GM18868 (cell line): ENCODE results near the gene KPNA1.
"Not testable (repeated sequence)": the region's sequence is repeated elsewhere in the genome, so short reads cannot be mapped to it uniquely, and the experiment has no call there.

Source experiments
- ATAC-seq: cut with Tn5 transposase; IDR thresholded peaks from one replicate; pipeline ENCODE4 v1.9.1; 2021; ENCODE audit warnings: mild to moderate bottlenecking, moderate library complexity; ENCODE audit not compliant: unreplicated experiment

KPNA1 gene

GRCh38 chr3:122523317-122523716, 8.6 kb upstream of the KPNA1 start:
- no peak for ATAC-seq

- ATAC-seq, result no peak
Measured at GRCh38 chr3:122520861-122521260, 6.1 kb upstream of the KPNA1 start.

DNA sequence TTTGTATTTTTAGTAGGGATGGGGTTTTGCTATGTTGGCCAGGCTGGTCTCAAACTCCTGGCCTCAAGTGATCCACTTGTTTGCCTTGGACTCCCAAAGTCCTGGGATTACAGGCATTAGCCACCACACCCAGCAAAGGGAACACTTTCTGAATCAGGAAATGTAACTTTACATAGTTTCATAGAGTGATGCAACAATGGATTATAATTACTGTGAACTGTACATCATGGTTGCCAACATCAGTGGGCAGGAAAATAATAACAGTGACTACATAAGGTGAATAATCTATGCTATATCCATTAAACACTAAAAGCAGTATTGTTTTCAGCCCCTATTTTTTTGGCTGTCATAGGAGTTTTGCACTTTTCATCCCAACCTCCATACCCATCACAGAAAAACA, 5.0 kb upstream of the KPNA1 start:
- no peak for ATAC-seq

- ATAC-seq, result no peak
Measured at GRCh38 chr3:122516846-122517360, 2.2 kb upstream of the KPNA1 start.

GRCh38 chr3:122515870-122516269, 1.1 kb upstream of the KPNA1 start:
- ATAC-seq, result no peak

GRCh38 chr3:122515020-122515468, 305 bp upstream of the KPNA1 start:
- no peak for ATAC-seq

- no peak for ATAC-seq
Measured at GRCh38 chr3:122513386-122514122, 1.2 kb downstream of the KPNA1 start.

- no peak for ATAC-seq
Measured at GRCh38 chr3:122512284-122512683, 2.5 kb downstream of the KPNA1 start.

- no peak for ATAC-seq
Measured at GRCh38 chr3:122510878-122511535, 3.7 kb downstream of the KPNA1 start.

DNA sequence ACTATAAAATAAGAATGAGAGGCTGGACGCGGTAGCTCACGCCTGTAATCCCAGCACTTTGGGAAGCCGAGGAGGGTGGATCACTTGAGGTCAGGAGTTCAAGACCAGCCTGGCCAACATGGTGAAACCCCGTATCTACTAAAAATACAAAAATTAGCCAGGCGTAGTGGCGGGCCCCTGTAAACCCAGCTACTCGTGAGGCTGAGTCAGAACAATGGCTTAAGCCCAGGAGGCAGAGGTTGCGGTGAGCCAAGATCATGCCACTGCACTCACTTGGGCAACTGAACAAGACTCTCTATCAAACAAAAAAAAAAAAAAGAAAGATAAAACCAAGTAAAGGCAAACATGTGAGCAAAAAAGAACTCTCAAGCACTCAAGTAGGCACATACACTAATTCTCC, 5.8 kb downstream of the KPNA1 start:
- ATAC-seq, result peak; percentile 82

- no peak for ATAC-seq
Measured at GRCh38 chr3:122508135-122508914, 6.4 kb downstream of the KPNA1 start.

- no peak for ATAC-seq
Measured at GRCh38 chr3:122506450-122506849, 8.3 kb downstream of the KPNA1 start.

DNA sequence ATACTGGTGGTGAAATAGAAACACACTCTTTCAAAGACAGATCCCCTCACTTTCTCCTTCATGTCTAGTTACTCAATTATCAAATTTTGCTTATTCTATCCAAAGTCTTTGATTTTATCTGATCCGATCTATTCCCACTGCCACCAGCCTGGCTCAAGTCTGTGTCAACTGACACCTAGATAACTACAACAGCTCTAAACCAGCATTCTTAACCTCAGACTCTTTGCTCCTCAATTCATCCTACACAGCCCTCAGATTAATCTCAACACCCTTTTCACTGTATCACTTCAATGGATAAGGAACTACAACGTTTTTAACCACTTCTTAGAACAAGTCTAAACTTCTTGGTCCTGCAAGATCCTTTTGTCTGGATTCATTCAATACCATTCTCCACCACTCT, 9.1 kb downstream of the KPNA1 start:
- ATAC-seq, result no peak

DNA sequence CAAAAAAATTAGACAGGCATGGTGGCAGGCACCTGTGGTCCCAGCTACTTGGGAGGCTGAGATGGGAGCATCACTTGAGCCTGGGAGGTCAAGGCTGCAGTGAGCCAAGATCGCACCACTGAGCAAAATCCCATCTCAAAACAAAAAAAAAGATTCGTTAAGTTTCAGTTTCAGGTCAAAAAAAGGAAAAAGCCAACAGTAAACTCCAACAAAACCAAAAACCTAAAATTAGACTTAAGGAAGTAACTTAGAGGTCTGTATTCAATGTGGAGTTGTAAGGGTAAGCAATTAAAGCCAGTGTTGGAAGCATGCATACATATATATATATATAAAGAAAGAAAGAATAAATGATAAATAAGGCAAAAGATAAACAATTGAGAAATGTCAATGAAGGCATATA, 11.8 kb downstream of the KPNA1 start:
- ATAC-seq, result no peak

- no peak for ATAC-seq
Measured at GRCh38 chr3:122502139-122502538, 12.6 kb downstream of the KPNA1 start.

DNA sequence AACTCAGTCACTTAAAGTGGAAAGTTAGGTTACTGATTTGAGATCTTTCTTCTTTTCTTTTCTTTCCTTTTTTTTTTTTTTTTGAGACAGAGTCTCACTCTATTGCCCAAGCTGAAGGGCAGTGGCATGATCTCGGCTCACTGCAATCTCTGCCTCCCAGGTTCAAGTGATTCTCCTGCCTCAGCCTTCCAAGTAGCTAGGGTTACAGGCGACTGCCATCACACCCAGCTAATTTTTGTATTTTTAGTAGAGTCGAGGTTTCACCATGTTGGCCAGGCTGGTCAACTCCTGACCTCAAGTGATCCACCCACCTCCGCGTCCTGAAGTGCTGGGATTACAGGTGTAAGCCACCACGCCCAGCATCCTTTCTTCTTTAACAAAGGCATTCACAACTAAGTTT, 13.8 kb downstream of the KPNA1 start:
- not testable (repeated sequence) for ATAC-seq

DNA sequence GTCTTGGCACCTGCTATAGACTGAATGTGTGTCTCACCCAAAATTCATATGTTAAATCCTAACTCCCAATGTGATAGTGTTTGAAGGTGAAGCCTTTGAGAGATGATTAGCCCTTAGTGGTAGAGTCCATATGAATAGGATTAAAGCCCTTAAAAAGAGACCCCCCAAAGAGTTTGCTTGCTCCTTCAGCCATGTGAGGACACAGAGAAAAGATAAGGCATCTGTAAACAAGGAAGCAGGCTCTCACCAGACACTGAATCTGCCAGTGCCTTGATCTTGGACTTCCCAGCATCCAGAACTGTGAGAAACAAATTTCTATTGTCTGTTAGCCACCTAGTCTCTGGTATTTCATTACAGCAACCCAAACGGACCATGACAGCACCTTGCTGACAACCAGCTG, 16.6 kb downstream of the KPNA1 start:
- ATAC-seq, result no peak

- peak; percentile 97 for ATAC-seq
Measured at GRCh38 chr3:122497425-122497824, 17.3 kb downstream of the KPNA1 start.

DNA sequence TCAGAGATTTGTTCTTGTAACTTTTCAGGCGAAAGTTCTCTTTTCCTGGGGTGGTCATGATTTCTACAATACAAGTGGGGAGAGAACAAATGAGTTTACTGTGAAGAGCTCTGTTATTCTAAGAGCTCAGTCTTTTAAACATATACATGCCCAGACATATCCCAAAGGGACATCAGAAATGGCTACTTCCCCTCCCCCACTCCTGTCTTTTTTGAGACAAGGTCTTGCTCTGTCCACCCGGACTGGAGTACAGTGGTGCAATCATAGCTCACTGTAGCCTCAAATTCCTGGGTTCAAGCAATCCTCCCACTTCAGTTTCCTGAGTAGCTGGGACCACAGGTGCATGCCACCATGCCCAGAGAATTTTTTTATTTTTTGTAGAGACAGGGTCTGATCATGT, 18.2 kb downstream of the KPNA1 start:
- no peak for ATAC-seq

GRCh38 chr3:122493296-122493695, 21.4 kb downstream of the KPNA1 start:
- ATAC-seq, result no peak

- no peak for ATAC-seq
Measured at GRCh38 chr3:122488262-122488973, 26.3 kb downstream of the KPNA1 start.
